ENCODE measurements around the gene LGR4.

LGR4 gene

DNA sequence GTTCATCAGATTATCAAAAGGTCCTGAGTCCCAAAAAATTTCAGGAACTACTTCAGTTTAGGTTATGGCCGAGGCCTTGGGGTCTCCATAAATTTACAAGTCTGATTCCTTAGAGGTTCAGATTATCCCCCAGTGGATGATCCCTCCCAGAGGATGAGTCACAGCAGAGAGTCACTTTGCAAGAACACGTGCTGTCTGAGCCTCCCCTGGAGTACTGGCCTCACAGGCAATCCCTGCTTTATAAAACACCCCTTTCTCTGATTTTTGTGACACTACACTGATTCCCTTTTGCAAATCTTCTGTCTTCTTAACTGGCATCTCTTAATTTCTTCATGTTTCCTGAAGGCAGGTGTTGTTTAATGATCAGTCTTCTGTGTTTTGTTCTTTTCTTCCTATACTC, 154.8 kb downstream of the LGR4 start:
- H3K4me1 ChIP-seq (ENCODE audit: control insufficient read depth, low read length) = no peaks in the 10 kb centered on the region
- H3K4me3 ChIP-seq (ENCODE audit: low read length) = no peak overlapping the region
- no peaks in the 10 kb centered on the region for H3K79me2 ChIP-seq (ENCODE audit: control insufficient read depth, low read length)
- H3K4me2 ChIP-seq (ENCODE audit: low read length) = no peak overlapping the region
- no peaks in the 10 kb centered on the region for H4K20me1 ChIP-seq (ENCODE audit: control insufficient read depth, insufficient read depth, low read depth, low read length)
- no peaks in the 10 kb centered on the region for H3F3A ChIP-seq (ENCODE audit: control insufficient read depth, insufficient read depth)
- H3K36me3 ChIP-seq (ENCODE audit: control insufficient read depth, low read length) = no peaks in the 10 kb centered on the region
- no peaks in the 10 kb centered on the region for H3K9me3 ChIP-seq (ENCODE audit: control insufficient read depth, insufficient read depth, low read length)
- no peak overlapping the region for H3K27ac ChIP-seq (ENCODE audit: low read depth, low read length)
- H3K27me3 ChIP-seq (ENCODE audit: control insufficient read depth, low read length) = 0 out of 2 replicates have a peak, but pooled peaks cover 3% of the 10 kb centered on the region
- no peaks in the 10 kb centered on the region for H3K9me2 ChIP-seq (replicated peaks; ENCODE audit: control insufficient read depth, low read length)
- TF ChIP-seq, protein P1, sequence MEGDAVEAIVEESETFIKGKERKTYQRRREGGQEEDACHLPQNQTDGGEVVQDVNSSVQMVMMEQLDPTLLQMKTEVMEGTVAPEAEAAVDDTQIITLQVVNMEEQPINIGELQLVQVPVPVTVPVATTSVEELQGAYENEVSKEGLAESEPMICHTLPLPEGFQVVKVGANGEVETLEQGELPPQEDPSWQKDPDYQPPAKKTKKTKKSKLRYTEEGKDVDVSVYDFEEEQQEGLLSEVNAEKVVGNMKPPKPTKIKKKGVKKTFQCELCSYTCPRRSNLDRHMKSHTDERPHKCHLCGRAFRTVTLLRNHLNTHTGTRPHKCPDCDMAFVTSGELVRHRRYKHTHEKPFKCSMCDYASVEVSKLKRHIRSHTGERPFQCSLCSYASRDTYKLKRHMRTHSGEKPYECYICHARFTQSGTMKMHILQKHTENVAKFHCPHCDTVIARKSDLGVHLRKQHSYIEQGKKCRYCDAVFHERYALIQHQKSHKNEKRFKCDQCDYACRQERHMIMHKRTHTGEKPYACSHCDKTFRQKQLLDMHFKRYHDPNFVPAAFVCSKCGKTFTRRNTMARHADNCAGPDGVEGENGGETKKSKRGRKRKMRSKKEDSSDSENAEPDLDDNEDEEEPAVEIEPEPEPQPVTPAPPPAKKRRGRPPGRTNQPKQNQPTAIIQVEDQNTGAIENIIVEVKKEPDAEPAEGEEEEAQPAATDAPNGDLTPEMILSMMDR (IDR thresholded peaks at IDR 0.05; ENCODE audit: low read depth, low read length, poor library complexity, severe bottlenecking) = no peak
- TF ChIP-seq EZH2phosphoT487 (IDR thresholded peaks at IDR 0.05; ENCODE audit: borderline replicate concordance, low read length) = no peak

Measured in DOHH2 (cell line).